ENCODE measurements around the gene PGA3.

The PGA3 gene

GRCh38 chr11:61254403-61255025 lies 51.2 kb downstream of the PGA3 start:
- DNase-seq, result peak; percentile 4 to 51 (median 24)

DNA sequence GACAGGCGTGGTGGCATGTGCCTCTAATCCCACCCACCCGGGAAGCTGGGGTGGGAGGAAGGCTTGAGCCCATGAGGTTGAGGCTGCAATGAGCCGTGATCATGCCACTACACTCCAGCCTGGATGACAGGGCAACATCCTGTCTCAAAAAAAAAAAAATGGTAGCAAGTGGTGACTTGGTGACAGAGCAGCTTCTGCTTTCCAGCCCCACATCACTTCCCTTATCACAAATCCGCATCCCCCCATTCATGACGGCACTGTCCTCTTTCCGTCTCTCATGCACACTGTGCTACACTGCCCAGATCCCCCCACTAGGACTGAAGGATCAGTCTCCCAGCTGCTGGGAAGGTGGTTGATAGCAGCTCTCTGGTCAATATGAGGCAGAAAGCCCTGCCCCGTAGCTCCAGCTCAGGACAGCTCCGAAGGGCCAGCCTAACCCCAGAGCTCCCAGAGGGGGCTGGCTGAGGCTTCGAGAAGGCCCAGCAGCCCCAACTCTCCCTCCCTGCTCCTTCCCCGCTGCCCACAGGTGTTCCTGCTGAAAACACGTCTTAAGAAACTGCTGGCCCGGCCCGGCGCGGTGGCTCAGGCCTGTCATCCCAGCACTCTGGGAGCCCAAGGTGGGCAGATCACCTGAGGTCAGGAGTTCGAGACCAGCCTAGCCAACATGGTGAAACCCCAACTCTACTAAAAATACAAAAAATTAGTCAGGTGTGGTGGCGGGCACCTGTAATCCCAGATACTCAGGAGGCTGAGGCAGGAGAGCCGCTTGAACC lies 53.6 kb downstream of the PGA3 start:
- DNase-seq, result no peak

DNA sequence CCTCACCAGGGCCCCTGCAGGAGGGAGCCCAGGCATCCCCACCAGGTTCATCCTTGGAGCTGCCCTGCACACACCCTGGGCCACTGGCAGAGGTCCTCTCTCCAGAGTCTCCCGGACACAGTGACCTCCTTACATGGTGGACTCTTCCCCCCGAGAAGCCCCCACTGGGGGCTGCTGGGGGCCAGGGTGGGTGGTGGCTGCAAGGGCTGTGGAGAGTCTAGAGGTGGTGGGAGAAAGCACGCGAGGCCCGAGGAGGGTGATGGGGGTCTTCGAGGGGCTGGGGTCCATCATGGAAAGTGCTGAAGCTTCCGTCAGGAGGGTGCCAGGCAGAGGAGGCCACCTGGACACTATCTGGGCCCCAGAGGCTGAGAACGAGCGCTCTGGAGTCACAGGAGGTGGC lies 55.2 kb downstream of the PGA3 start:
- DNase-seq, result no peak

GRCh38 chr11:61259363-61259762 lies 56.0 kb downstream of the PGA3 start:
- DNase-seq, result no peak

Data from stimulated activated naive CD4-positive, alpha-beta T cell (primary cell).